Stimulated activated CD8-positive, alpha-beta memory T cell treated with anti-CD3 and anti-CD28 coated beads, Interleukin-12 subunit alpha, Interleukin-12 subunit beta, amount 100 ng/mL, for 1 hour (primary cell): ENCODE measurements around the gene ING3.

Experiments used
- DNase-seq: peaks from one replicate; pipeline ENCODE4 v3.0.0-alpha.2; 2020; ENCODE audit warnings: low read depth

The ING3 gene

DNA sequence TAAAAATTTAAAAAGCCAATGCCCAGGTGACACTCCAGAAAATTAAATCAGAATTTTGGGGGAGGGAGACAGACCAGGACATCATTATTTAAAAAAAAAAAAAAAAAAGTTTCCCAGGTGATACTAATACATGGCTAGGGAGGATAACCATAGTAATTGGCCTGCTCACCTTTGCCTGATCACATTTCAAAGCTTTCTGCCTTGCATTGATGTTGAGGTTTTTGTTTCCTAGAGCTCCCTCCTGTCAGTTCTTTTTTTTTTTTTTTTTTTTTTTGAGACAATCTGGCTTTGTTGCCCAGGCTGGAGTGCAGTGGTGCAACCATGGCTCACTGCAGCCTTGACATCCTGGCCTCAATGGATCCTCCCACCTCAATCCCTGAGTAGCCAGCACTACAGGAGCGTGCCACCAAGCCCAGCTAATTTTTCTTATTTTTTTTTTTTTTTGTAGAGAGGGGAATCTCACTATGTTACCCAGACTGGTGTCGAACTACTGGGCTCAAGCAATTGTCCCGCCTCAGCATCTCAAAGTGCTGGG, 76.1 kb downstream of the ING3 start:
- no peak for DNase-seq
